Gastrocnemius medialis (tissue), 4 donors: ENCODE measurements around the gene ALK. TPM values are rescaled to one million over a fixed set of nuclear protein-coding genes. Genes with fewer than 3 reads are reported as not detected.

Experiments
- ATAC-seq, 2 donors: fragments of 150-250 bp; one replicate each; pipeline ENCODE4 v1.9.1; 2016
- DNase-seq, 2 donors: peaks; one replicate each; pipeline ENCODE4 v3.0.0-alpha.2; 2019
- H3K27ac ChIP-seq, 4 donors: fragments of 200-600 bp; sonication (generic); 1 replicate in 1 of 4; 2 replicates in 3 of 4; pipeline ENCODE4 v1.5.1; 2016 to 2018; ENCODE audit warnings: mild to moderate bottlenecking in 2 of 4, moderate library complexity in 1 of 4
- H3K27me3 ChIP-seq, 3 donors: fragments of 200-600 bp; sonication (generic) in 2 of 3; 1 replicate in 1 of 3; 2 replicates in 2 of 3; pipeline versions ENCODE4 v1.5.1 to v1.6.0; 2016 to 2019; ENCODE audit warnings: mild to moderate bottlenecking in 1 of 3, moderate library complexity in 1 of 3
- H3K36me3 ChIP-seq, 2 donors: fragments of 200-600 bp; sonication (generic) in 1 of 2; one replicate each; pipeline ENCODE4 v1.5.1; 2017 to 2018
- H3K4me1 ChIP-seq, 2 donors: fragments of 200-600 bp; sonication (generic) in 1 of 2; one replicate each; pipeline ENCODE4 v1.5.1; 2016 to 2017; ENCODE audit warnings: mild to moderate bottlenecking in 2 of 2
- H3K4me3 ChIP-seq, 4 donors: fragments of 200-600 bp; sonication (generic) in 3 of 4; 1 replicate in 1 of 4; 2 replicates in 3 of 4; pipeline ENCODE4 v1.5.1; 2016 to 2019; ENCODE audit warnings: mild to moderate bottlenecking in 2 of 4
- H3K9me3 ChIP-seq, 3 donors: fragments of 200-600 bp; sonication (generic) in 2 of 3; 1 replicate in 1 of 3; 2 replicates in 2 of 3; pipeline ENCODE4 v1.5.1; 2016 to 2019
- POLR2A ChIP-seq, 2 donors: fragments of 450-650 bp; IDR thresholded peaks; one replicate each; pipeline ENCODE4 v1.6.1; 2017; ENCODE audit warnings: antibody characterized with exemption in 2 of 2, mild to moderate bottlenecking in 2 of 2, moderate library complexity in 2 of 2
- in situ Hi-C, 4 donors: fragments of 200-750 bp; cut with MboI; loops; one replicate each; pipeline versions ENCODE4 v1.15.0 to v1.8.0; 2017; ENCODE audit warnings: low sequenced_read_pairs in 4 of 4
- intact Hi-C: fragments of 100-400 bp; cut with DNase I; formaldehyde crosslinking; loops from one replicate; pipeline ENCODE4 v1.15.1; 2023; ENCODE audit warnings: low total_unique reads
- total RNA-seq, 4 donors: library from RNA; depleted of rRNA; stranded (reverse); fragments of >200 nt; gene quantifications; one replicate each; pipeline versions ENCODE4 v1.1.0 to v1.2.3, GENCODE V29; 2016
- TF ChIP-seq, protein P1 (sequence below), 5 experiments: fragments of 450-650 bp in 3 of 5; fragments of 200-600 bp in 2 of 5; sonication (generic) in 2 of 5; IDR thresholded peaks in 4 of 5; conservative IDR thresholded peaks in 1 of 5; 1 replicate in 4 of 5; 2 replicates in 1 of 5; pipeline ENCODE4 v1.5.1; 2016 to 2019; ENCODE audit warnings: antibody characterized with exemption in 5 of 5, mild to moderate bottlenecking in 3 of 5, moderate library complexity in 3 of 5

ALK gene
- total RNA-seq, 4 donors from 2014 or later, result not detected

DNA sequence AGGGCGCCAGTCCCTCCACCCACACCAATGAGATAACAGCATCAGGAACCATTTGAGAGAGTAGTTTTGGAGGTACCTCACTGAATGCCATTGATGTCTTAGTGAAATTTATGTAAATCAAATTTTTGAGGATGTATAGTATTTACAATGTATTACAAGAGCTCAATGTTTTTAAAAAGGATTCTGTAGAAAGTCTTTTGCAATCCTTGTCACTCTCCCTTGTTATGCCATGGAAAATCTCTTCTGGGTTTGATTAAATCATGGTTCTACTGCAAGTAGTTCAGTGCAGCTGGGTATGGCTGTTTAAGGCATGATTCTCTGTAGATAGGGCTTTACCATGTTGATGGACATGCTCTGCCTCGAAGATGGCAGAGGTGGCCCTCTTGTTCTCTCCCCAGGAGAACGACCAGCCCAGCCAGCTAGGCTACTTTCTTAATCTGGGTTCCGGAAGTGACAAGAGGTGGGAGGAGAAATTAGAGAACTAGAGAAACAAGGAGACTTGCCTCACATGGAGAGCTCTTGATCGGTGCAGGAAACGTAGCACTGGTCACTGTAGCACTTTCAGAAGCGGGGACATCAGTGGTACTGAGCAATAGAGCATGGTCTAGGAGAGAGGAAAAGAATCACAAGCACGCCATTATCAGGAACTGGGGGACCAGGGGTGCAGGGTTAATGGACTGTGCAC, 603.4 kb downstream of the ALK start:
- no peaks in the 10 kb centered on the region for H3K9me3 ChIP-seq
- no peaks in the 10 kb centered on the region for H3K36me3 ChIP-seq
- in situ Hi-C loops (no loop called here), intact Hi-C loops (no loop called here)
- TF ChIP-seq POLR2A (IDR thresholded peaks at IDR 0.05), result no peak
- TF ChIP-seq, protein P1, sequence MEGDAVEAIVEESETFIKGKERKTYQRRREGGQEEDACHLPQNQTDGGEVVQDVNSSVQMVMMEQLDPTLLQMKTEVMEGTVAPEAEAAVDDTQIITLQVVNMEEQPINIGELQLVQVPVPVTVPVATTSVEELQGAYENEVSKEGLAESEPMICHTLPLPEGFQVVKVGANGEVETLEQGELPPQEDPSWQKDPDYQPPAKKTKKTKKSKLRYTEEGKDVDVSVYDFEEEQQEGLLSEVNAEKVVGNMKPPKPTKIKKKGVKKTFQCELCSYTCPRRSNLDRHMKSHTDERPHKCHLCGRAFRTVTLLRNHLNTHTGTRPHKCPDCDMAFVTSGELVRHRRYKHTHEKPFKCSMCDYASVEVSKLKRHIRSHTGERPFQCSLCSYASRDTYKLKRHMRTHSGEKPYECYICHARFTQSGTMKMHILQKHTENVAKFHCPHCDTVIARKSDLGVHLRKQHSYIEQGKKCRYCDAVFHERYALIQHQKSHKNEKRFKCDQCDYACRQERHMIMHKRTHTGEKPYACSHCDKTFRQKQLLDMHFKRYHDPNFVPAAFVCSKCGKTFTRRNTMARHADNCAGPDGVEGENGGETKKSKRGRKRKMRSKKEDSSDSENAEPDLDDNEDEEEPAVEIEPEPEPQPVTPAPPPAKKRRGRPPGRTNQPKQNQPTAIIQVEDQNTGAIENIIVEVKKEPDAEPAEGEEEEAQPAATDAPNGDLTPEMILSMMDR (IDR thresholded peaks at IDR 0.05 in 4 of 5, conservative IDR thresholded peaks at IDR 0.05 in 1 of 5), result no peak
- no peak overlapping the region for H3K27ac ChIP-seq
- H3K27me3 ChIP-seq, result peaks cover 0 to 4% (median 0%) of the 10 kb centered on the region in 3 donors
- DNase-seq, result no peak
- no peaks in the 10 kb centered on the region for H3K4me1 ChIP-seq
- ATAC-seq, result no peak
- no peak overlapping the region for H3K4me3 ChIP-seq

DNA sequence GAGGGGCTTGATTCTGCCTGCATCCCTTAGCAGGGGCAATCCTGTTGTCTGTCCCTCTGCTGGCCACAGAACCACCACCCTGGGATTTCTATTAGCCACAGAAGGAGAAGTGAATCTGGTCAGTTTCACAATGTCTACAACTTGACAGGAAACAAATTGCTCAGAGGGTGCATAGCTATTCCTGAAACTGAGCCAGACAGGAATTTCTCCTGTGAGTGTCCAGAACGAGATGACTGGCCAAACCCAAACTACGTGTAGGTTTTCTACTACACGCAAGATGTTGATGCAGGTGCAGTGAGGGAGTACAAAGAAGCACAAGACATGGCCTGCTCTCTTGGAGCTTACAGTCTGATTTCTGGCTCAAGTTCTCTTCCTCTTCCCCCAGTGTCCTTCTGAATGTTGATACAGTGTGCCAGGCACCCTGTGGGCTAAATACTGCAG, 604.3 kb downstream of the ALK start:
- Histone ChIP-seq H3K4me1 (no peaks in the 10 kb centered on the region), H3K9me3 (no peaks in the 10 kb centered on the region), H3K4me3 (no peak overlapping the region), H3K27me3 (peaks cover 0 to 4% (median 0%) of the 10 kb centered on the region in 3 donors), H3K27ac (no peak overlapping the region), H3K36me3 (no peaks in the 10 kb centered on the region)
- intact Hi-C loops (no loop called here), in situ Hi-C loops (no loop called here)
- TF ChIP-seq, protein P1 (IDR thresholded peaks at IDR 0.05 in 4 of 5, conservative IDR thresholded peaks at IDR 0.05 in 1 of 5), result no peak
- TF ChIP-seq POLR2A (IDR thresholded peaks at IDR 0.05), result no peak
- ATAC-seq (no peak), DNase-seq (no peak)

DNA sequence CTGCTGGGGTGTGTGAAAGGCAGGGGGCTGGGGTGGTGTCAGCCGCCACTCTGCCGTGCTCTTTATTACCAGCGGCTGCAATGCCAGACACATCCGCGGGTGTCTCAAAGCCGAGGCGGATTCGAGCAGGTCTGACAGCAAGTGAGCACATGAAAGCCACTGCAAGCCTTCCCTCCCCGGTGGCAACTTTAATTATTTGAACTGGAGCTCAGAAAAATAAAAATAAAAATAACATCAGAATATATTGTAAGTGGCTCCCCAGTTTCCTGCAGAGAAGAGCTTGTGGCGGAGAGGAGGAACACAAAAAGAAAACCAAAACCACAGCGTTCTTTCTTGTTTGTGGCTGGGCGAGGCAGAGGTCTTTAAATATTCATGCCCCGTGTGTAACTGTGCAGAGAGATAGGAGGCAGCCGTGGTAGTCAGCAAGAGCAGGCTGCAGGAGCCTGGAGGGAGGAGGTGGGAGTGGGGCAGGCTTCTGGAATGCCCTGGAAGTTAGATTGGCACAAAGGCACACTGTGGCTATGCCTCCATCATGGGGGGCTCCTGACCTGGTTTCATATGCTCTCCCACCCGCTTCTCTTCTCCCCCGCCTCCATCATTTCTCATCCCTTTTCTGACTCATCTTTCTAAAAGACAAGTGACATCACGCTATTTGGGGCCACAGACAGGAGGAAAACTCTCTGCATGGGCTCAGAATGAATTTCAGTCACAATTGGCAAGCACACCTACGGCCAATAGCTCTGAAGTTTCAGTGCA, 606.4 kb downstream of the ALK start:
- no peaks in the 10 kb centered on the region for H3K9me3 ChIP-seq
- H3K27ac ChIP-seq, result no peak overlapping the region
- intact Hi-C loops, result no loop called here
- H3K4me3 ChIP-seq, result no peak overlapping the region
- no peaks in the 10 kb centered on the region for H3K4me1 ChIP-seq
- no peaks in the 10 kb centered on the region for H3K36me3 ChIP-seq
- in situ Hi-C loops, result no loop called here
- no peak for TF ChIP-seq POLR2A (IDR thresholded peaks at IDR 0.05)
- TF ChIP-seq, protein P1 (IDR thresholded peaks at IDR 0.05 in 4 of 5, conservative IDR thresholded peaks at IDR 0.05 in 1 of 5), result no peak
- no peaks in the 10 kb centered on the region for H3K27me3 ChIP-seq
- DNase-seq (no peak), ATAC-seq (no peak)

DNA sequence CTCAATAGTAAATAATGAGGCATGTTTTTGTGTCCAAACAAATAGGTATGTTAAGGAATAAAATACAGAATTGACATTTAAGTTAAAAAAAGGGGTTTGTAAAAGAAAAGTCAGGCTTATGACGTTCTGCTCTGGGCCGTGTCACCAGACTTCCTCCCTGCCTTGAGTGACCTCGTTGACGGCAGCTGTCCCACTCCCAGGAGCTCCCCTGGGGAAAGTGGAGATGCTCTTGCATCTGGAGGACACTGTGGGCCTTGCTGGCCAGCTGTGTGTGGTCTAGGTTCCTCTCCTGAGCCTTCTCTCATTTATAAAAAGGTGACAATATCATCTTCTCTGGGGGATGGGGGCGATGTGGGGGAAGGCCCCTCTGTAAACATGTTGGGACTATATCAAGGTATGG, 609.9 kb downstream of the ALK start:
- no peak for DNase-seq
- Histone ChIP-seq H3K4me1 (no peaks in the 10 kb centered on the region), H3K27ac (no peak overlapping the region), H3K9me3 (no peaks in the 10 kb centered on the region), H3K36me3 (no peaks in the 10 kb centered on the region), H3K4me3 (no peak overlapping the region), H3K27me3 (no peaks in the 10 kb centered on the region)
- intact Hi-C loops (no loop called here), in situ Hi-C loops (no loop called here)
- ATAC-seq, result no peak
- TF ChIP-seq POLR2A (IDR thresholded peaks at IDR 0.05), result no peak
- TF ChIP-seq, protein P1 (IDR thresholded peaks at IDR 0.05 in 4 of 5, conservative IDR thresholded peaks at IDR 0.05 in 1 of 5), result no peak
